Psoas muscle (tissue), 8 donors: ENCODE results near the gene ME3. TPM values are rescaled to one million over a fixed set of nuclear protein-coding genes. Genes with fewer than 3 reads are reported as not detected.

Experiments used
- ATAC-seq, 4 donors: fragments of 200-7000 bp; cut with Tn5 transposase; one replicate each; pipeline ENCODE4 v1.9.1; 2020; ENCODE audit warnings: moderate library complexity in 3 of 4, mild to moderate bottlenecking in 2 of 4
- DNase-seq, 2 donors: peaks; one replicate each; pipeline ENCODE4 v3.0.0-alpha.2; 2020
- H3K27ac ChIP-seq: fragments of 200-600 bp; one replicate; pipeline ENCODE4 v1.8.0; 2022
- H3K27me3 ChIP-seq, 3 donors: fragments of 200-600 bp in 1 of 3; one replicate each; pipeline versions ENCODE4 v1.6.1 to v1.8.0; 2013 to 2022; ENCODE audit warnings: low read length in 2 of 3, mild to moderate bottlenecking in 2 of 3, moderate library complexity in 1 of 3; ENCODE audit not compliant: insufficient read depth in 3 of 3
- H3K36me3 ChIP-seq, 2 donors: fragments of 200-600 bp in 1 of 2; one replicate each; pipeline versions ENCODE4 v1.6.1 to v1.8.0; 2013 to 2022; ENCODE audit warnings: low read depth in 1 of 2, mild to moderate bottlenecking in 1 of 2, moderate library complexity in 1 of 2; ENCODE audit not compliant: insufficient read depth in 1 of 2
- H3K4me1 ChIP-seq: fragments of 200-600 bp; one replicate; pipeline ENCODE4 v1.8.0; 2022
- H3K4me3 ChIP-seq: fragments of 200-600 bp; one replicate; pipeline ENCODE4 v1.8.0; 2022; ENCODE audit warnings: mild to moderate bottlenecking
- H3K9me3 ChIP-seq: fragments of 200-600 bp; one replicate; pipeline ENCODE4 v1.8.0; 2022
- WGBS, 3 donors: extraction: QIAGEN DNeasy Blood & Tissue Kit; methylation state at CpG; one replicate each; pipeline versions ENCODE4 v1.1.6 to v1.1.7; 2013; 5-methylcytosine and 5-hydroxymethylcytosine counted together
- intact Hi-C, 2 donors: fragments of 100-400 bp; cut with DNase I; formaldehyde crosslinking; loops; one replicate each; pipeline versions ENCODE4 v1.11.0 to v1.14.2; 2022
- polyA plus RNA-seq, 3 donors: library from polyadenylated mRNA; stranded (reverse); fragments of 200-250 nt; gene quantifications; one replicate each; pipeline ENCODE4 v1.2.3, GENCODE V29; 2013
- total RNA-seq, 4 donors: library from RNA; stranded (reverse); fragmentation: NEBNext Ultra II Directional in 2 of 4; extraction: Animal tissue kit (Norgen Biotek cat#: 25700) in 2 of 4; gene quantifications; one replicate each; pipeline versions ENCODE4 v1.2.1 to v1.2.4, GENCODE V29; 2021 to 2023
- TF ChIP-seq, protein P1 (sequence below): fragments of 200-600 bp; IDR thresholded peaks from one replicate; pipeline ENCODE4 v1.8.0; 2022; ENCODE audit warnings: antibody characterized with exemption
- donor health status: healthy with polysubstance abuse.
- donor health status: DM: no; HTN: no; CAD: no; lungs with moderate emphysema.
- donor health status: Bipolar disorder and iron deficiency.
- donor health status: healthy.
- donor health status: DM: yes; HTN: yes; CAD: no.
- donor health status: DM: no; HTN: no; CAD: no.
- donor health status: DM: no; HTN: no; CAD: no.
- donor health status: DM: yes; HTN: yes; CAD: no.

The ME3 gene
- total and polyA plus RNA-seq, 7 donors: 5.1 to 19.5 (median 11.2) TPM

DNA sequence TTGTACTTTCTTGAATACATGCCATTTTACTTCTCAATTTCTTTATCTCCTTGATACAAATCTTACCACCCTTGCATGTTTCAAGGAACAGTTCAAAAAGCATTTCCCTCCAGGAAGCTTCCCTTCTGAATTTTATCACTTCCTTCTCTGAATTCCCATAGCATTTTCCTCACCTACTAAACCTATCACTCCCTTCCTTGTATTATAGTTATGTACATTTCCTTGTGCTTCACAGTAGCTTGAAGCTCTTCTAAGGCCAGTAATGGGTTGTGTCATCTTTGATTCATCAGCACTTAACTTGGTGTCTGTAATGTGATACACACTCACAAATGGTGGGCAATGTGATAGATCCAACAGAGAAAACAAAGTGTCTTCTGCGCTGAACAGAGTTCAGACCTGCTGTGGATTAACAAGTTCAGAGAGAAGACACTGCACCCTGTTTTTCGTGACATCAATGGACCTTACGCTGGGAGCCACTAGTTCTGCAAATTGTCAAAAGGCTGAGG, 170.2 kb downstream of the ME3 start:
- H3K36me3 ChIP-seq: peaks cover 0 to 4% of the 10 kb centered on the region in 2 donors
- TF ChIP-seq, protein P1, sequence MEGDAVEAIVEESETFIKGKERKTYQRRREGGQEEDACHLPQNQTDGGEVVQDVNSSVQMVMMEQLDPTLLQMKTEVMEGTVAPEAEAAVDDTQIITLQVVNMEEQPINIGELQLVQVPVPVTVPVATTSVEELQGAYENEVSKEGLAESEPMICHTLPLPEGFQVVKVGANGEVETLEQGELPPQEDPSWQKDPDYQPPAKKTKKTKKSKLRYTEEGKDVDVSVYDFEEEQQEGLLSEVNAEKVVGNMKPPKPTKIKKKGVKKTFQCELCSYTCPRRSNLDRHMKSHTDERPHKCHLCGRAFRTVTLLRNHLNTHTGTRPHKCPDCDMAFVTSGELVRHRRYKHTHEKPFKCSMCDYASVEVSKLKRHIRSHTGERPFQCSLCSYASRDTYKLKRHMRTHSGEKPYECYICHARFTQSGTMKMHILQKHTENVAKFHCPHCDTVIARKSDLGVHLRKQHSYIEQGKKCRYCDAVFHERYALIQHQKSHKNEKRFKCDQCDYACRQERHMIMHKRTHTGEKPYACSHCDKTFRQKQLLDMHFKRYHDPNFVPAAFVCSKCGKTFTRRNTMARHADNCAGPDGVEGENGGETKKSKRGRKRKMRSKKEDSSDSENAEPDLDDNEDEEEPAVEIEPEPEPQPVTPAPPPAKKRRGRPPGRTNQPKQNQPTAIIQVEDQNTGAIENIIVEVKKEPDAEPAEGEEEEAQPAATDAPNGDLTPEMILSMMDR: no peak
- 92 to 93% (median 93%) methylated on average over 3 of the region's 3 CpGs for whole genome bisulfite sequencing, 3 donors
- H3K27ac ChIP-seq: no peak overlapping the region
- H3K4me3 ChIP-seq: no peak overlapping the region
- DNase-seq (no peak), ATAC-seq (no peak)
- H3K4me1 ChIP-seq: no peaks in the 10 kb centered on the region
- H3K9me3 ChIP-seq: no peaks in the 10 kb centered on the region
- no peaks in the 10 kb centered on the region for H3K27me3 ChIP-seq
- intact Hi-C loops: no loop called here

DNA sequence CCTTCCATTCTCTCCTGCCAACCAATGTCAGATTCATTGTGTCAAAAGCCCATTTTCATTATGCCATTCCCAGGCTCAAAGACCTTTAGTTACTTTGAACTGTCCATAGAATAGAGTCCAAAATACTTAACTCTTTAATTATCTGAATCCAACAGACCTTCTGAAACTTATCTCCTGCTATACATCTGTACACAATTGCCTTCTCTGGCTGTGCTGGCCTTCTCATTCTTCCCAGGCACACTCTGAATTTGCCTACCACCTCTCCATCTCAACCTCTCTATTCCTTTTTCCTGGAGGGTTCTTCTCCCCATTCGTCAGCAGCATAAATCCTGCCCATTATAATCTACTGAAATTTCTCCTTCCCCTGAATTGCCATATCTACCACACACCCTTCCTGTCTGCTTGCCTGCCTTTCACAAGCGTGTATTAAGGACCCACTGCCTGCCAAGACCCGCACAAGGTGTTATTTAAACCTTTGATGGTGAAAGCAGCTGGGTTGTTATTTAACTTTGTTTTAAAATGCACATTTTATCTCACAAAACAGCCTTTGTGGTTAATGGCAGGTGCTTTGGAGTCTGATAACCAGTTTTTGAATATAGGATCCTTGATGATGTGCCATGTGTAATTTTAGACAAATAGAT, 171.8 kb downstream of the ME3 start:
- ATAC-seq: no peak
- H3K27ac ChIP-seq: no peak overlapping the region
- 75 to 85% (median 76%) methylated on average over 3 of the region's 3 CpGs for WGBS, 3 donors
- peaks cover 0 to 10% of the 10 kb centered on the region in 2 donors for H3K36me3 ChIP-seq
- intact Hi-C loops: no loop called here
- DNase-seq: no peak
- H3K4me1 ChIP-seq: no peaks in the 10 kb centered on the region
- no peak overlapping the region for H3K4me3 ChIP-seq
- TF ChIP-seq, protein P1: no peak
- H3K27me3 ChIP-seq: no peaks in the 10 kb centered on the region
- H3K9me3 ChIP-seq: no peaks in the 10 kb centered on the region

DNA sequence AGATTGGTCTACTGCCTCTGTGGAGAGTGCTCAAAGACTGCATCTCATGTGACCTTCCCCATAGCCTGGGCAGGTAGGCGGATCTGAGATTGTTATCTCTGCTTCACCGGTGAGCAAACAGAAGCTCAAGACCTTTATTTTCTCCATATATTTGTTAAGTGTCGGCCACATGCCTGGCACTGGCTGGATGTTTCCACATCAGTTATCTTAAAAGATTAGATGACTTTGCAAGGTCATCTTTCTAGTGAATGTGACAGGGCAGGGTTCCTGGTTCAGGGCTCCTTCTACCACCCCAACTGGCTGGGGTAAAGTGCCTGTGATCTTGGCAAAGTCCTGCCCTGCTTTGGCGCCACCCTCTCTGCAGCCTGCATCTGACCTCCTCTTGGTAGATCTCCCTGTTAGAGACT, 172.7 kb downstream of the ME3 start:
- peak in 1 of 4 donors; percentile 27 for ATAC-seq
- DNase-seq: no peak
- TF ChIP-seq, protein P1: no peak
- H3K27ac ChIP-seq: no peak overlapping the region
- no peak overlapping the region for H3K4me3 ChIP-seq
- peaks cover 0 to 15% of the 10 kb centered on the region in 2 donors for H3K36me3 ChIP-seq
- intact Hi-C loops: no loop called here
- no peaks in the 10 kb centered on the region for H3K4me1 ChIP-seq
- H3K9me3 ChIP-seq: no peaks in the 10 kb centered on the region
- H3K27me3 ChIP-seq: no peaks in the 10 kb centered on the region
- WGBS, 3 donors: 83 to 91% (median 86%) methylated on average over 4 of the region's 4 CpGs

DNA sequence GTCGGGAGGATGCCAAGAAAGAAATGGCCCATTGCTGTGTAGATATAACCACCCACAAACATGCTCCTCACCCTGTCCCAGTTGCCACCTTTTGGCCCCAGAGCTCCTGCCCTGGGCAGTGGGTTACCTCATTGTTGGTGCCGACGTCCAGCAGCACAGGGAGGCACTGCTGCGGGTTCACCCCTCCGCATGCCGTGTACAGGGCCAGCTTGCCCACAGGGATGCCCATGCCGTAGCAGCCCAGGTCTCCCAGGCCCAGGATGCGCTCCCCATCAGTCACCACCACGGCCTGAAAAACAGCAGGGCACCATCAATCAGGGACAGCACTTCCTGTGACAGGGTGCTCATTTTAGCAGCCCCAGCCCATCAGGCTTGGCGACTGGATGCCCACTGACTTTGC, 174.6 kb downstream of the ME3 start:
- ATAC-seq: no peak
- intact Hi-C loops: no loop called here

More for the DNA sequence above, 174.6 kb downstream of the ME3 start:
- Histone ChIP-seq H3K9me3 (no peaks in the 10 kb centered on the region), H3K36me3 (peaks cover 0 to 15% of the 10 kb centered on the region in 2 donors), H3K27ac (no peak overlapping the region), H3K27me3 (no peaks in the 10 kb centered on the region), H3K4me1 (no peaks in the 10 kb centered on the region), H3K4me3 (no peak overlapping the region)
- 85 to 93% (median 90%) methylated on average over 10 of the region's 10 CpGs for WGBS, 3 donors
- TF ChIP-seq, protein P1: no peak
- no peak for DNase-seq
